H9 (cell line): Measurements from ENCODE around the gene NKX6-2. TPM values are rescaled to one million over a fixed set of nuclear protein-coding genes. Genes with fewer than 3 reads are reported as not detected.

Experiments
- DNase-seq: peaks from one replicate; pipeline ENCODE4 v3.0.0-alpha.2; 2017
- H2AFZ ChIP-seq: one replicate; pipeline ENCODE4 v1.6.1; 2013; ENCODE audit warnings: mild to moderate bottlenecking, low read length, control low read depth, moderate library complexity
- H2AK5ac ChIP-seq: 2 replicates; pipeline ENCODE4 v1.6.1; 2013; ENCODE audit warnings: low read length, control low read depth, mixed read lengths; ENCODE audit not compliant: insufficient read length
- H2BK120ac ChIP-seq: one replicate; pipeline ENCODE4 v1.6.1; 2013; ENCODE audit warnings: low read depth, mild to moderate bottlenecking, low read length, control low read depth, inconsistent platforms; ENCODE audit not compliant: poor library complexity, severe bottlenecking
- H2BK12ac ChIP-seq: 2 replicates; pipeline ENCODE4 v1.6.1; 2013; ENCODE audit warnings: low read length, control low read depth, mixed read lengths, low read depth; ENCODE audit not compliant: insufficient read length
- H2BK15ac ChIP-seq: 2 replicates; pipeline ENCODE4 v1.6.1; 2013; ENCODE audit warnings: low read depth, low read length, control low read depth
- H2BK20ac ChIP-seq: one replicate; pipeline ENCODE4 v1.6.1; 2013; ENCODE audit warnings: low read depth, mild to moderate bottlenecking, low read length, control low read depth, inconsistent platforms; ENCODE audit not compliant: poor library complexity, severe bottlenecking
- H2BK5ac ChIP-seq: 2 replicates; pipeline ENCODE4 v1.6.1; 2013; ENCODE audit warnings: low read length, control low read depth, mixed read lengths; ENCODE audit not compliant: insufficient read length
- H3K14ac ChIP-seq: 2 replicates; pipeline ENCODE4 v1.6.1; 2013; ENCODE audit warnings: low read length, control low read depth; ENCODE audit not compliant: insufficient read depth
- H3K18ac ChIP-seq: 2 replicates; pipeline ENCODE4 v1.6.1; 2013; ENCODE audit warnings: low read depth, mild to moderate bottlenecking, mixed read lengths, low read length, control low read depth; ENCODE audit not compliant: insufficient read length
- H3K23ac ChIP-seq: 2 replicates; pipeline ENCODE4 v1.6.1; 2013; ENCODE audit warnings: low read length, control low read depth, mixed read lengths, low read depth; ENCODE audit not compliant: insufficient read length
- H3K23me2 ChIP-seq: 2 replicates; pipeline ENCODE4 v1.6.1; 2013; ENCODE audit warnings: low read depth, mild to moderate bottlenecking, mixed read lengths, low read length, control low read depth; ENCODE audit not compliant: insufficient read length, poor library complexity, severe bottlenecking
- H3K27ac ChIP-seq: 2 replicates; pipeline ENCODE4 v1.5.1; 2013; ENCODE audit warnings: low read length, control low read depth, mixed read lengths, low read depth; ENCODE audit not compliant: insufficient read length
- H3K27me3 ChIP-seq: 2 replicates; pipeline ENCODE4 v1.6.1; 2013; ENCODE audit warnings: low read length, control low read depth, inconsistent platforms; ENCODE audit not compliant: insufficient read depth
- H3K4ac ChIP-seq: 2 replicates; pipeline ENCODE4 v1.6.1; 2013; ENCODE audit warnings: low read depth, mild to moderate bottlenecking, control low read depth, inconsistent platforms, low read length, moderate library complexity
- H3K4me1 ChIP-seq: 2 replicates; pipeline ENCODE4 v1.6.1; 2013; ENCODE audit warnings: low read length, control low read depth, inconsistent platforms; ENCODE audit not compliant: insufficient read depth
- H3K4me2 ChIP-seq: 2 replicates; pipeline ENCODE4 v1.6.1; 2013; ENCODE audit warnings: low read length, control low read depth, mixed read lengths; ENCODE audit not compliant: insufficient read length, insufficient read depth
- H3K56ac ChIP-seq: 2 replicates; pipeline ENCODE4 v1.6.1; 2013; ENCODE audit warnings: low read depth, mild to moderate bottlenecking, mixed read lengths, low read length, control low read depth; ENCODE audit not compliant: insufficient read length
- H3K79me1 ChIP-seq: 2 replicates; pipeline ENCODE4 v1.6.1; 2013; ENCODE audit warnings: low read depth, mild to moderate bottlenecking, moderate library complexity, low read length, control low read depth, inconsistent platforms; ENCODE audit not compliant: insufficient read depth, poor library complexity, severe bottlenecking
- H3K79me2 ChIP-seq: 2 replicates; pipeline ENCODE4 v1.6.1; 2013; ENCODE audit warnings: low read length, control low read depth, inconsistent platforms; ENCODE audit not compliant: insufficient read depth
- H3K9ac ChIP-seq: 2 replicates; pipeline ENCODE4 v1.6.1; 2013; ENCODE audit warnings: low read length, control low read depth, mixed read lengths; ENCODE audit not compliant: insufficient read length; ENCODE audit errors: extremely low read depth
- H3K9me3 ChIP-seq: one replicate; pipeline ENCODE4 v1.6.1; 2013; ENCODE audit warnings: low read depth, low read length, inconsistent platforms; ENCODE audit not compliant: control insufficient read depth
- H3T11ph ChIP-seq: one replicate; pipeline ENCODE4 v1.6.1; 2013; ENCODE audit warnings: mild to moderate bottlenecking, low read length, control low read depth, inconsistent platforms
- H4K20me1 ChIP-seq: one replicate; pipeline ENCODE4 v1.6.1; 2013; ENCODE audit not compliant: control insufficient read depth, insufficient read length, insufficient read depth
- H4K5ac ChIP-seq: 2 replicates; pipeline ENCODE4 v1.6.1; 2013; ENCODE audit warnings: low read depth, mild to moderate bottlenecking, mixed read lengths, low read length, control low read depth; ENCODE audit not compliant: insufficient read length
- H4K8ac ChIP-seq: replicated peaks from 2 replicates; pipeline ENCODE4 v1.6.1; 2013; ENCODE audit warnings: low read length, control low read depth, mixed read lengths, low read depth; ENCODE audit not compliant: insufficient read length
- H4K91ac ChIP-seq: 2 replicates; pipeline ENCODE4 v1.6.1; 2013; ENCODE audit warnings: low read depth, mild to moderate bottlenecking, moderate library complexity, mixed read lengths, low read length, control low read depth; ENCODE audit not compliant: insufficient read length
- H3K27ac Mint-ChIP-seq, 3 experiments: 2 replicates in 2 of 3; 3 replicates in 1 of 3; pipeline ENCODE4 v1.8.0; 2020 to 2021; ENCODE audit warnings: mixed read lengths in 3 of 3, mild to moderate bottlenecking in 1 of 3, moderate library complexity in 1 of 3
- H3K27me3 Mint-ChIP-seq: 2 replicates; pipeline ENCODE4 v1.8.0; 2021; ENCODE audit warnings: low read depth, mild to moderate bottlenecking, moderate library complexity, mixed read lengths
- H3K36me3 Mint-ChIP-seq, 3 experiments: 2 replicates in 2 of 3; 3 replicates in 1 of 3; pipeline ENCODE4 v1.8.0; 2020 to 2021; ENCODE audit warnings: low read depth in 3 of 3, mixed read lengths in 3 of 3; ENCODE audit not compliant: insufficient read depth in 1 of 3
- H3K4me1 Mint-ChIP-seq, 2 experiments: 2 replicates each; pipeline ENCODE4 v1.8.0; 2020; ENCODE audit warnings: mixed read lengths in 2 of 2
- H3K4me3 Mint-ChIP-seq, 2 experiments: 2 replicates in 1 of 2; 3 replicates in 1 of 2; pipeline ENCODE4 v1.8.0; 2020 to 2021; ENCODE audit warnings: mild to moderate bottlenecking in 2 of 2, mixed read lengths in 2 of 2, moderate library complexity in 1 of 2
- H3K9me3 Mint-ChIP-seq, 2 experiments: 2 replicates in 1 of 2; 3 replicates in 1 of 2; pipeline ENCODE4 v1.8.0; 2020; ENCODE audit warnings: mild to moderate bottlenecking in 2 of 2, mixed read lengths in 2 of 2, moderate library complexity in 1 of 2
- CTCF ChIP-seq: fragments of 200-600 bp; sonication (generic); conservative IDR thresholded peaks from 3 replicates; pipeline ENCODE4 v1.8.0; 2021; ENCODE audit warnings: antibody characterized with exemption, mild to moderate bottlenecking
- WGBS: extraction: QIAGEN DNeasy Blood & Tissue Kit; methylation state at CpG from one replicate; pipeline ENCODE4 v1.1.7; 2013; ENCODE audit warnings: missing lambda C conversion rate, low lambda C conversion rate, mixed read lengths; ENCODE audit not compliant: insufficient read length; ENCODE audit errors: extremely low coverage; 5-methylcytosine and 5-hydroxymethylcytosine counted together
- total RNA-seq: library from RNA; stranded (reverse); gene quantifications from 2 replicates; pipeline ENCODE4 v1.2.1, GENCODE V29; 2021

Gene NKX6-2
- total RNA-seq, 1 experiment from 2014 or later, result 0.13 TPM

GRCh38 chr10:132790934-132791829 is 5.2 kb upstream of the NKX6-2 start:
- Mint-ChIP-seq H3K4me3 (no peak overlapping the region), H3K27ac (no peak overlapping the region), H3K9me3 (no peaks in the 10 kb centered on the region), H3K27me3 (peaks cover 60% of the 10 kb centered on the region), H3K36me3 (no peaks in the 10 kb centered on the region), H3K4me1 (peaks cover 0 to 2% of the 10 kb centered on the region in 2 experiments; a peak in 1 of 4 replicates)
- no peak overlapping the region for H3K27ac ChIP-seq
- no peak overlapping the region for H2BK120ac ChIP-seq
- no peak overlapping the region for H2BK12ac ChIP-seq
- H3K9me3 ChIP-seq, result no peaks in the 10 kb centered on the region
- H3K23ac ChIP-seq, result no peak overlapping the region
- no peak overlapping the region for H3K4ac ChIP-seq
- H2AFZ ChIP-seq, result no peak overlapping the region
- no peaks in the 10 kb centered on the region for H3K4me1 ChIP-seq
- no peaks in the 10 kb centered on the region for H4K20me1 ChIP-seq
- H3K27me3 ChIP-seq, result peaks cover 40% of the 10 kb centered on the region
- H2BK5ac ChIP-seq, result no peak overlapping the region
- no peak for TF ChIP-seq CTCF
- H4K5ac ChIP-seq, result no peak overlapping the region
- no peak overlapping the region for H3K56ac ChIP-seq
- no peak overlapping the region for H3K14ac ChIP-seq
- no peak overlapping the region for H3T11ph ChIP-seq
- no peak overlapping the region for H2AK5ac ChIP-seq
- no peaks in the 10 kb centered on the region for H3K79me1 ChIP-seq
- no peak for DNase-seq
- H2BK20ac ChIP-seq, result no peak overlapping the region
- peaks cover 7% of the 10 kb centered on the region for H3K23me2 ChIP-seq
- H3K9ac ChIP-seq, result no peak overlapping the region
- no peak overlapping the region for H3K4me2 ChIP-seq
- no peaks in the 10 kb centered on the region for H3K79me2 ChIP-seq
- no peak overlapping the region for H4K91ac ChIP-seq
- H4K8ac ChIP-seq, result no peak overlapping the region
- H2BK15ac ChIP-seq, result no peak overlapping the region
- no peak overlapping the region for H3K18ac ChIP-seq
- no CpG with 5 or more reads among the region's 31 CpGs for WGBS
